ENCODE results near the gene DCC.

Gene DCC

DNA sequence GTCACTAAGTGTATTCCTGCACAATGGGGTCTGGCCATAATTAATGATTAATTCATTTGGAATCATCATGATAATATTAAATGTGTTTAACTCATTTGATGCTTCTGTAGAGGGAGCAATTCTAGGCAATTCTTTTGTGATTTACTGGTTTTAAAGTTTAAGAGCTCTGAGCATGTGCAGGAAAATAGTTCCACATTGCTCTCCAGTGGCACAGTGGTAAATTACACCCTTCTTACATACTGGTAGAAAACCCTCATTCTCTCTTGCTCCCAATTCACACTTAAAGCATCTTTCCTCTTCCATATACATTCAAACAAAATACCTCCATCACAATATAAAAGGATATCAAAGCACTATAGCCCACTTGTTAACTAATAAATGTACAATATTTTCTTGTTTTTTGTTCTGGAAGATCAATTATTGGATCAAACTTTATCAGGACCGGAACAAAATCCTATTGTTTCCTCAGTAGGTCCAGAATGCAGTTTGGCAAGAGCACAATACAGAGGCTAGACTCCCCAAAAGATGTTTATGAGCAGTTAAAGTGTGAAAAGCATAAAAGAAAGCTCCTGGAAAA, 1040.2 kb downstream of the DCC start:
- no peak overlapping the region for H3K4me2 ChIP-seq (ENCODE audit: low read depth, low read length)
- H3K9ac ChIP-seq (ENCODE audit: low read length), result no peak overlapping the region
- H3K9me3 ChIP-seq (replicated peaks; ENCODE audit: insufficient read depth, low read length), result no peaks in the 10 kb centered on the region
- H3K27ac ChIP-seq (ENCODE audit: low read length), result no peak overlapping the region
- no peaks in the 10 kb centered on the region for H3K9me2 ChIP-seq (replicated peaks; ENCODE audit: insufficient read depth, low read length)
- no peaks in the 10 kb centered on the region for H3K36me3 ChIP-seq (replicated peaks; ENCODE audit: insufficient read depth, low read length)
- no peaks in the 10 kb centered on the region for H3K4me1 ChIP-seq (ENCODE audit: low read length)
- H2AFZ ChIP-seq (ENCODE audit: low read length), result no peak overlapping the region
- H3K4me3 ChIP-seq (ENCODE audit: low read length), result no peak overlapping the region
- no peaks in the 10 kb centered on the region for H4K20me1 ChIP-seq (ENCODE audit: insufficient read depth, low read length)
- no peaks in the 10 kb centered on the region for H3K27me3 ChIP-seq (replicated peaks; ENCODE audit: insufficient read depth, low read length)
- TF ChIP-seq EZH2phosphoT487 (IDR thresholded peaks at IDR 0.05; ENCODE audit: low read length) (no peak), EZH2 (optimal IDR thresholded peaks at IDR 0.05; ENCODE audit: low read depth, low read length) (no peak)
- TF ChIP-seq, protein P1, sequence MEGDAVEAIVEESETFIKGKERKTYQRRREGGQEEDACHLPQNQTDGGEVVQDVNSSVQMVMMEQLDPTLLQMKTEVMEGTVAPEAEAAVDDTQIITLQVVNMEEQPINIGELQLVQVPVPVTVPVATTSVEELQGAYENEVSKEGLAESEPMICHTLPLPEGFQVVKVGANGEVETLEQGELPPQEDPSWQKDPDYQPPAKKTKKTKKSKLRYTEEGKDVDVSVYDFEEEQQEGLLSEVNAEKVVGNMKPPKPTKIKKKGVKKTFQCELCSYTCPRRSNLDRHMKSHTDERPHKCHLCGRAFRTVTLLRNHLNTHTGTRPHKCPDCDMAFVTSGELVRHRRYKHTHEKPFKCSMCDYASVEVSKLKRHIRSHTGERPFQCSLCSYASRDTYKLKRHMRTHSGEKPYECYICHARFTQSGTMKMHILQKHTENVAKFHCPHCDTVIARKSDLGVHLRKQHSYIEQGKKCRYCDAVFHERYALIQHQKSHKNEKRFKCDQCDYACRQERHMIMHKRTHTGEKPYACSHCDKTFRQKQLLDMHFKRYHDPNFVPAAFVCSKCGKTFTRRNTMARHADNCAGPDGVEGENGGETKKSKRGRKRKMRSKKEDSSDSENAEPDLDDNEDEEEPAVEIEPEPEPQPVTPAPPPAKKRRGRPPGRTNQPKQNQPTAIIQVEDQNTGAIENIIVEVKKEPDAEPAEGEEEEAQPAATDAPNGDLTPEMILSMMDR (IDR thresholded peaks at IDR 0.05; ENCODE audit: low read length), result peak; percentile 46
- peak; percentile 23 for DNase-seq
- H3K79me2 ChIP-seq (ENCODE audit: low read length), result no peaks in the 10 kb centered on the region
- no peaks in the 10 kb centered on the region for H3F3A ChIP-seq (ENCODE audit: insufficient read depth, low read length)

DNA sequence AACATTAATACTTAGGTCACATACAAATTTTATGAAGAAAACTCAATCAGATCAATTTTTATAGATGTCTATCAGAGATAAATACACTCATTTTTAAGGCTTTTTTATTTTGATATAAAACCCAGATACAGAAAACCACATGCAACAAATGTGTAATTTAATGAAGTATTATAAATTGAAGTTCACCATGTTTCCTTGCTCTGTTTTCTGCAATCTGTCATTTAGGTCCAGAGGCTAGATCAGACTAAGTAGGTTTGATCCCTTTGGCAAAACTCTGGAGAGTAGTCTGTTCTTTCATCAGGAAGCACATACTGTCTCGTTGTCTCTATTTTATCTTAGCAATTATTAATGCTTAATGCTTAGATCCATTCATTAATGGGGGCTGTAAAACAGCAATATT, 1042.9 kb downstream of the DCC start:
- no peaks in the 10 kb centered on the region for H3K36me3 ChIP-seq (replicated peaks; ENCODE audit: insufficient read depth, low read length)
- H3K27me3 ChIP-seq (replicated peaks; ENCODE audit: insufficient read depth, low read length), result no peaks in the 10 kb centered on the region
- no peaks in the 10 kb centered on the region for H3K79me2 ChIP-seq (ENCODE audit: low read length)
- no peak overlapping the region for H3K9ac ChIP-seq (ENCODE audit: low read length)
- no peaks in the 10 kb centered on the region for H3K9me3 ChIP-seq (replicated peaks; ENCODE audit: insufficient read depth, low read length)
- no peaks in the 10 kb centered on the region for H4K20me1 ChIP-seq (ENCODE audit: insufficient read depth, low read length)
- no peak overlapping the region for H3K4me3 ChIP-seq (ENCODE audit: low read length)
- no peaks in the 10 kb centered on the region for H3K9me2 ChIP-seq (replicated peaks; ENCODE audit: insufficient read depth, low read length)
- H3K4me2 ChIP-seq (ENCODE audit: low read depth, low read length), result no peak overlapping the region
- no peak for TF ChIP-seq EZH2 (optimal IDR thresholded peaks at IDR 0.05; ENCODE audit: low read depth, low read length)
- TF ChIP-seq EZH2phosphoT487 (IDR thresholded peaks at IDR 0.05; ENCODE audit: low read length), result no peak
- TF ChIP-seq, protein P1 (IDR thresholded peaks at IDR 0.05; ENCODE audit: low read length), result no peak
- no peaks in the 10 kb centered on the region for H3F3A ChIP-seq (ENCODE audit: insufficient read depth, low read length)
- H3K4me1 ChIP-seq (ENCODE audit: low read length), result no peaks in the 10 kb centered on the region
- H3K27ac ChIP-seq (ENCODE audit: low read length), result no peak overlapping the region
- DNase-seq, result no peak
- no peak overlapping the region for H2AFZ ChIP-seq (ENCODE audit: low read length)

DNA sequence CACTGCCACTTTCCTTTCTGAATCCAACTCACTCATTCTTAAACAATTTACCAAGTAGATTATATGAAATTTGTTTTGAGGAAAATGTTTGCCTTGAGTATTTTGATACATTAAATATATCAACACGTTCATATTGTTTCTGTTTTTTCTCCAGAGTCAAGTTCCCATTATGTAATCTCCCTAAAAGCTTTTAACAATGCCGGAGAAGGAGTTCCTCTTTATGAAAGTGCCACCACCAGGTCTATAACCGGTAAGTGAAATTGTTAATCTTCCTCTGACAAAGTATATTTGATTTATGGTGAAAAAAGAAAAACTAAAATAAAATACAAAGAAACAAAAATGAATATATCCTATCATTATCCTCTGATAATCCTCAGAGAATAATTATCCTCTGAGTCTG, 1045.9 kb downstream of the DCC start:
- Histone ChIP-seq H3K4me2 (ENCODE audit: low read depth, low read length) (no peak overlapping the region), H3K9ac (ENCODE audit: low read length) (no peak overlapping the region), H2AFZ (ENCODE audit: low read length) (no peak overlapping the region), H3K9me2 (replicated peaks; ENCODE audit: insufficient read depth, low read length) (no peaks in the 10 kb centered on the region), H3F3A (ENCODE audit: insufficient read depth, low read length) (no peaks in the 10 kb centered on the region), H3K9me3 (replicated peaks; ENCODE audit: insufficient read depth, low read length) (no peaks in the 10 kb centered on the region), H3K27me3 (replicated peaks; ENCODE audit: insufficient read depth, low read length) (no peaks in the 10 kb centered on the region), H4K20me1 (ENCODE audit: insufficient read depth, low read length) (no peaks in the 10 kb centered on the region), H3K36me3 (replicated peaks; ENCODE audit: insufficient read depth, low read length) (no peaks in the 10 kb centered on the region), H3K4me1 (ENCODE audit: low read length) (no peaks in the 10 kb centered on the region), H3K27ac (ENCODE audit: low read length) (no peak overlapping the region), H3K79me2 (ENCODE audit: low read length) (no peaks in the 10 kb centered on the region), H3K4me3 (ENCODE audit: low read length) (no peak overlapping the region)
- TF ChIP-seq EZH2phosphoT487 (IDR thresholded peaks at IDR 0.05; ENCODE audit: low read length) (no peak), EZH2 (optimal IDR thresholded peaks at IDR 0.05; ENCODE audit: low read depth, low read length) (no peak)
- TF ChIP-seq, protein P1 (IDR thresholded peaks at IDR 0.05; ENCODE audit: low read length), result no peak
- DNase-seq, result no peak

Data from MM.1S (cell line).